ENCODE results near the gene FREM3.

GRCh38 chr4:143667461-143667860 lies 33.0 kb downstream of the FREM3 start:
- TF ChIP-seq, protein P1, sequence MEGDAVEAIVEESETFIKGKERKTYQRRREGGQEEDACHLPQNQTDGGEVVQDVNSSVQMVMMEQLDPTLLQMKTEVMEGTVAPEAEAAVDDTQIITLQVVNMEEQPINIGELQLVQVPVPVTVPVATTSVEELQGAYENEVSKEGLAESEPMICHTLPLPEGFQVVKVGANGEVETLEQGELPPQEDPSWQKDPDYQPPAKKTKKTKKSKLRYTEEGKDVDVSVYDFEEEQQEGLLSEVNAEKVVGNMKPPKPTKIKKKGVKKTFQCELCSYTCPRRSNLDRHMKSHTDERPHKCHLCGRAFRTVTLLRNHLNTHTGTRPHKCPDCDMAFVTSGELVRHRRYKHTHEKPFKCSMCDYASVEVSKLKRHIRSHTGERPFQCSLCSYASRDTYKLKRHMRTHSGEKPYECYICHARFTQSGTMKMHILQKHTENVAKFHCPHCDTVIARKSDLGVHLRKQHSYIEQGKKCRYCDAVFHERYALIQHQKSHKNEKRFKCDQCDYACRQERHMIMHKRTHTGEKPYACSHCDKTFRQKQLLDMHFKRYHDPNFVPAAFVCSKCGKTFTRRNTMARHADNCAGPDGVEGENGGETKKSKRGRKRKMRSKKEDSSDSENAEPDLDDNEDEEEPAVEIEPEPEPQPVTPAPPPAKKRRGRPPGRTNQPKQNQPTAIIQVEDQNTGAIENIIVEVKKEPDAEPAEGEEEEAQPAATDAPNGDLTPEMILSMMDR (IDR thresholded peaks at IDR 0.05), result no peak
- no peak for TF ChIP-seq EZH2 (IDR thresholded peaks at IDR 0.05)
